ENCODE results near the gene CSNK2B.

Gene CSNK2B

DNA sequence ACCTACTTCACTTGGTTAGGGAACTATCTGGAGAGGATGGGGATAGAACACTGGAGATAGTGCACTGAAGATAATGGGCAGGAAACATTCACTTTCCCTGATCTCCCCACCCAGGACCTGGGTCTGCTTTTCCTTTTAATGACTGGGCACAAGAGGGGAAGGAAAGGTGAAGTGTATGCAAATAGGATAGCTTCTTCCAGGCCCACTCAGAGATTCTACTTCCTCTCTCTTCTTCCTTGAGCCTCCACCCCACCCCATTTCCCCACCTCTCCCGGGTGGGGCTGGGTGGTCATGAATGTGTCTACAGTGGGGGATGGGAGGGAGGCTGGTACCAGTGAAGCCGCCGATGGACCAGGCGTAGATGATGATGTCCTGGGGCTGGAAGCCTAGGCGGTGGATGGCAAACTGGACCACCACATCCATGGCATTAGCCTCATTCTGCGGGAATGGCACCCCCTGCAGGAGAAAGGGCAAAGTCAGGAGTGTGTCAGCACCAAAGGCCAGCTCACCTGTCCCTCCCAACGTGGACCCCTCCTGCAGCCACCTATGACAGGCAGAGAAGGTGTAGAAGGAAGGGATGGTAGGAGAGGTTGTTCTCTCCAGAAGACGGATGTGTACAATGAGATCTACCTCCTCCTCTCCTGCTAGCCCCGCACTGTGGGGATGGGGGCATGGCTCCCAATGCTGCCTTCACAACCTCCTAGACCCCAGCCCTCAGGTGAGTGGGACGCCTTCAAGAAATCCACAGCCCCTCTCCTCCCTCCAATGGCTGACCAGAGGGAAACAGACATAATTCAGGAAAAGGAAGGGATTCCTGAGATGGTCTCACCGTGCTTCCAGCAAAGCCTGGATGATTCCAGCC lies 23.6 kb downstream of the CSNK2B start:
- Histone ChIP-seq H3K27me3 (ENCODE audit: insufficient read depth, poor library complexity, severe bottlenecking) (no peaks in the 10 kb centered on the region), H3K4me1 (ENCODE audit: insufficient read depth, poor library complexity, severe bottlenecking) (no peaks in the 10 kb centered on the region), H3K4me3 (ENCODE audit: severe bottlenecking) (no peak overlapping the region), H3K27ac (ENCODE audit: poor library complexity, severe bottlenecking) (no peak overlapping the region), H3K9me3 (ENCODE audit: severe bottlenecking) (no peaks in the 10 kb centered on the region), H3K36me3 (ENCODE audit: low read depth) (peaks cover 31% of the 10 kb centered on the region)
- ATAC-seq (ENCODE audit: low read depth) (no peak), DNase-seq (ENCODE audit: low spot score) (no peak)
- TF ChIP-seq CTCF (IDR thresholded peaks at IDR 0.05; ENCODE audit: poor library complexity, severe bottlenecking): peak; percentile 23

DNA sequence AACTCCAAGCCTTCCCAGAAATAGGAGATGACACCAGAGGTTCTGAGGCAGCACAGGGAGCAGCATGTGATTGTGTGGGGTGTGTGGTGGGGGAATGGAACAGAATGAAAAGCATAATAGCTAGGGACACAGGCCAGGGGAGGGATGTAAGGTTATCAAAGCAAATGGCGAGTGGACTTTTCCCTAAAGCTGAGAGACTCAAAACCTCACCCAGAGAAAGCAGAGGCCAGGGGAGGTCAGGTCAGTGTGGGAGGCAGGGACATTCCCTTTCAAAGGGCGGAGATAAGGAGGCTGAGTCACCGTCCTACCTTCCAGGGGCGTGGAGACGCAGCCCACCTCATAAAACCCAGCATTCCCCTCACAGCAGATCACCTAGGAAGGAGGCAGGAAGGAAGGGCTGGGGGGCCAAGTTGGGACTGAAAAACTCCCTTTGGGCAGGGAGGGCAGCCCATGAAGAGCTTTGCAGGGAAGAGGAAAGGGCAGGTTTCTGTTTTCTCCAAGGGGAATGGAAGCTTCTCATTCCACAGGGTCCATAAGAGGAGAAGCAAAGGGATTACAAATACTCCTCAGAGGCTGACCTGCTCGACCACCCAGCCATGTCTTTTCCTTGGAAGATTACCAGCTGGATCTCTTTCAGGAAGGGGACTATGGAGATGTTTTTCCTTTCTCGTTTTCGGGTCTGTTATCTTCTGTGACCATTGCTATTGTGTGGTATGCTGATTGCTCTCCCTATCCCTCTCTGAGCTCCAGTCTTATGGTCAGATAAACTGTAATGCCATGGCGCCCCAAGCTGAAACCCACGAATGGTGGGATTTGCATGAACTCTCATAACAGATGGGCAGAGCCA lies 24.6 kb downstream of the CSNK2B start:
- H3K36me3 ChIP-seq (ENCODE audit: low read depth): peaks cover 38% of the 10 kb centered on the region
- H3K27me3 ChIP-seq (ENCODE audit: insufficient read depth, poor library complexity, severe bottlenecking): no peaks in the 10 kb centered on the region
- no peak for ATAC-seq (ENCODE audit: low read depth)

DNA sequence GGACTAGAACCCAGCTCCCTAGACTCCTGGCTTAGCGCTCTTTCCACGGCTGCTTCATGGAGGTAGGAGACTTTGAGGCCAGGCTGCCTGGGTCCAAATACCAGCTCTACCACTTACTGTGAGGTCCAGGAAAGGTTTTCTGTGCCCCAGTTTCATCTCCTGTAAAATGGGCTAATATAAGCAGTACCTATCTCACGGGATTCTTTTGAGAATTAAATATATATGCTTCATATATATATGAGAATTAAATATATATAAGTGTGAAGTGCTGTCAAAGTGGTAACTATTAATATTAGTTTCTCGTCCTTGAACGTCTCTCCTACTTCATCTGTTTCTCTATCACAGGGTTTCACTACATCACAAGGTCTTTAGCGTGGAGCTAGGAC lies 25.2 kb downstream of the CSNK2B start:
- peaks cover 42% of the 10 kb centered on the region for H3K36me3 ChIP-seq (ENCODE audit: low read depth)
- no peak for TF ChIP-seq CTCF (IDR thresholded peaks at IDR 0.05; ENCODE audit: poor library complexity, severe bottlenecking)
- no peaks in the 10 kb centered on the region for H3K4me1 ChIP-seq (ENCODE audit: insufficient read depth, poor library complexity, severe bottlenecking)
- DNase-seq (ENCODE audit: low spot score) (no peak), ATAC-seq (ENCODE audit: low read depth) (no peak)
- no peaks in the 10 kb centered on the region for H3K27me3 ChIP-seq (ENCODE audit: insufficient read depth, poor library complexity, severe bottlenecking)
- no peaks in the 10 kb centered on the region for H3K9me3 ChIP-seq (ENCODE audit: severe bottlenecking)
- H3K4me3 ChIP-seq (ENCODE audit: severe bottlenecking): no peak overlapping the region
- H3K27ac ChIP-seq (ENCODE audit: poor library complexity, severe bottlenecking): no peak overlapping the region

More for the DNA sequence above, 24.6 kb downstream of the CSNK2B start:
- no peaks in the 10 kb centered on the region for H3K4me1 ChIP-seq (ENCODE audit: insufficient read depth, poor library complexity, severe bottlenecking)
- TF ChIP-seq CTCF (IDR thresholded peaks at IDR 0.05; ENCODE audit: poor library complexity, severe bottlenecking): no peak
- H3K4me3 ChIP-seq (ENCODE audit: severe bottlenecking): no peak overlapping the region
- no peak for DNase-seq (ENCODE audit: low spot score)
- H3K9me3 ChIP-seq (ENCODE audit: severe bottlenecking): no peaks in the 10 kb centered on the region
- no peak overlapping the region for H3K27ac ChIP-seq (ENCODE audit: poor library complexity, severe bottlenecking)

- H3K4me1 ChIP-seq (ENCODE audit: insufficient read depth, poor library complexity, severe bottlenecking): no peaks in the 10 kb centered on the region
- peaks cover 42% of the 10 kb centered on the region for H3K36me3 ChIP-seq (ENCODE audit: low read depth)
- no peak for ATAC-seq (ENCODE audit: low read depth)
- H3K9me3 ChIP-seq (ENCODE audit: severe bottlenecking): no peaks in the 10 kb centered on the region
- H3K4me3 ChIP-seq (ENCODE audit: severe bottlenecking): no peak overlapping the region
- no peak for DNase-seq (ENCODE audit: low spot score)
- no peak overlapping the region for H3K27ac ChIP-seq (ENCODE audit: poor library complexity, severe bottlenecking)
- no peaks in the 10 kb centered on the region for H3K27me3 ChIP-seq (ENCODE audit: insufficient read depth, poor library complexity, severe bottlenecking)
- TF ChIP-seq CTCF (IDR thresholded peaks at IDR 0.05; ENCODE audit: poor library complexity, severe bottlenecking): no peak
Measured at GRCh38 chr6:31691564-31692108, 25.8 kb downstream of the CSNK2B start.
